ENCODE data around the gene SCYL2.

Gene SCYL2

GRCh38 chr12:100382338-100382737 is 115.4 kb downstream of the SCYL2 start:
- no peak for DNase-seq

GRCh38 chr12:100383586-100384558 is 116.9 kb downstream of the SCYL2 start:
- no peak for DNase-seq

- no peak for DNase-seq
Observed at GRCh38 chr12:100384559-100384935, 117.6 kb downstream of the SCYL2 start.

- DNase-seq = no peak
Observed at GRCh38 chr12:100388382-100388781, 121.4 kb downstream of the SCYL2 start.

All from NCI-H510A treated with DMSO at 0.1 percent for 48 hours (cell line).